Right lobe of liver (tissue), 6 donors: Measurements from ENCODE around the gene SERTAD3. TPM values are rescaled to one million over a fixed set of nuclear protein-coding genes. Genes with fewer than 3 reads are reported as not detected.

Source experiments
- ATAC-seq, 4 donors: fragments of 200-7000 bp; cut with Tn5 transposase; one replicate each; pipeline ENCODE4 v1.9.1; 2020; ENCODE audit warnings: mild to moderate bottlenecking in 4 of 4, moderate library complexity in 4 of 4
- DNase-seq, 3 donors: peaks; one replicate each; pipeline ENCODE4 v3.0.0-alpha.2; 2020
- H3K27ac ChIP-seq, 3 donors: fragments of 200-600 bp; one replicate each; pipeline ENCODE4 v1.8.0; 2022
- H3K27me3 ChIP-seq, 2 donors: fragments of 200-600 bp; one replicate each; pipeline ENCODE4 v1.8.0; 2022
- H3K36me3 ChIP-seq, 4 donors: fragments of 200-600 bp; sonication (generic) in 1 of 4; one replicate each; pipeline versions ENCODE4 v1.5.1 to v1.8.0; 2017 to 2022; ENCODE audit warnings: control low read depth in 1 of 4
- H3K4me1 ChIP-seq, 4 donors: fragments of 200-600 bp; sonication (generic) in 1 of 4; one replicate each; pipeline versions ENCODE4 v1.5.1 to v1.8.0; 2017 to 2022; ENCODE audit warnings: control low read depth in 1 of 4
- H3K4me3 ChIP-seq, 3 donors: fragments of 200-600 bp; one replicate each; pipeline ENCODE4 v1.8.0; 2022
- H3K9me3 ChIP-seq, 4 donors: fragments of 200-600 bp; sonication (generic) in 1 of 4; one replicate each; pipeline versions ENCODE4 v1.5.1 to v1.8.0; 2017 to 2022; ENCODE audit warnings: control low read depth in 1 of 4
- POLR2A ChIP-seq: fragments of 450-650 bp; IDR thresholded peaks from one replicate; pipeline ENCODE4 v1.6.1; 2017; ENCODE audit warnings: antibody characterized with exemption, mild to moderate bottlenecking
- WGBS: methylation state at CpG from one replicate; pipeline ENCODE4 v1.1.6; 2018; ENCODE audit warnings: low coverage, low lambda C conversion rate; ENCODE audit not compliant: insufficient coverage; ENCODE audit errors: missing lambda C conversion rate; 5-methylcytosine and 5-hydroxymethylcytosine counted together
- intact Hi-C, 2 donors: fragments of 100-400 bp; cut with DNase I; formaldehyde crosslinking; loops; one replicate each; pipeline versions ENCODE4 v1.11.2 to v1.14.1; 2022
- total RNA-seq, 6 experiments: library from RNA; depleted of rRNA in 2 of 6; stranded (reverse); fragments of >200 nt in 2 of 6; fragmentation: NEBNext Ultra II Directional in 3 of 6; extraction: Animal tissue kit (Norgen Biotek cat#: 25700) in 3 of 6; gene quantifications; one replicate each; pipeline versions ENCODE4 v1.1.0 to v1.2.4, GENCODE V29; 2016 to 2023
- TF ChIP-seq, protein P1 (sequence below), 4 donors: fragments of 200-600 bp in 3 of 4; fragments of 450-650 bp in 1 of 4; IDR thresholded peaks; one replicate each; pipeline versions ENCODE4 v1.5.1 to v1.8.0; 2016 to 2022; ENCODE audit warnings: antibody characterized with exemption in 4 of 4, mild to moderate bottlenecking in 2 of 4
- donor health status: DM: no; HTN: yes; CAD: no.
- donor health status: DM: no; HTN: no; CAD: no.
- donor health status: DM: no; HTN: no; CAD: no.
- donor health status: DM: no; HTN: yes; CAD: no.
- donor health status: DM: no; HTN: yes; CAD: no.

SERTAD3 gene
- total RNA-seq, 6 experiments from 2014 or later: 5.2 to 10.1 (median 7.4) TPM

GRCh38 chr19:40469011-40469410 lies 24.9 kb upstream of the SERTAD3 start:
- Histone ChIP-seq H3K4me3 (no peak overlapping the region), H3K36me3 (no peaks in the 10 kb centered on the region), H3K27me3 (no peaks in the 10 kb centered on the region), H3K9me3 (no peaks in the 10 kb centered on the region), H3K4me1 (peaks cover 0 to 16% (median 10%) of the 10 kb centered on the region in 4 donors), H3K27ac (no peak overlapping the region)
- ATAC-seq (no peak), DNase-seq (no peak)
- 80% methylated on average over 2 of the region's 6 CpGs for WGBS
- intact Hi-C loops: no loop called here
- no peak for TF ChIP-seq POLR2A
- TF ChIP-seq, protein P1, sequence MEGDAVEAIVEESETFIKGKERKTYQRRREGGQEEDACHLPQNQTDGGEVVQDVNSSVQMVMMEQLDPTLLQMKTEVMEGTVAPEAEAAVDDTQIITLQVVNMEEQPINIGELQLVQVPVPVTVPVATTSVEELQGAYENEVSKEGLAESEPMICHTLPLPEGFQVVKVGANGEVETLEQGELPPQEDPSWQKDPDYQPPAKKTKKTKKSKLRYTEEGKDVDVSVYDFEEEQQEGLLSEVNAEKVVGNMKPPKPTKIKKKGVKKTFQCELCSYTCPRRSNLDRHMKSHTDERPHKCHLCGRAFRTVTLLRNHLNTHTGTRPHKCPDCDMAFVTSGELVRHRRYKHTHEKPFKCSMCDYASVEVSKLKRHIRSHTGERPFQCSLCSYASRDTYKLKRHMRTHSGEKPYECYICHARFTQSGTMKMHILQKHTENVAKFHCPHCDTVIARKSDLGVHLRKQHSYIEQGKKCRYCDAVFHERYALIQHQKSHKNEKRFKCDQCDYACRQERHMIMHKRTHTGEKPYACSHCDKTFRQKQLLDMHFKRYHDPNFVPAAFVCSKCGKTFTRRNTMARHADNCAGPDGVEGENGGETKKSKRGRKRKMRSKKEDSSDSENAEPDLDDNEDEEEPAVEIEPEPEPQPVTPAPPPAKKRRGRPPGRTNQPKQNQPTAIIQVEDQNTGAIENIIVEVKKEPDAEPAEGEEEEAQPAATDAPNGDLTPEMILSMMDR (IDR thresholded peaks at IDR 0.05): no peak

DNA sequence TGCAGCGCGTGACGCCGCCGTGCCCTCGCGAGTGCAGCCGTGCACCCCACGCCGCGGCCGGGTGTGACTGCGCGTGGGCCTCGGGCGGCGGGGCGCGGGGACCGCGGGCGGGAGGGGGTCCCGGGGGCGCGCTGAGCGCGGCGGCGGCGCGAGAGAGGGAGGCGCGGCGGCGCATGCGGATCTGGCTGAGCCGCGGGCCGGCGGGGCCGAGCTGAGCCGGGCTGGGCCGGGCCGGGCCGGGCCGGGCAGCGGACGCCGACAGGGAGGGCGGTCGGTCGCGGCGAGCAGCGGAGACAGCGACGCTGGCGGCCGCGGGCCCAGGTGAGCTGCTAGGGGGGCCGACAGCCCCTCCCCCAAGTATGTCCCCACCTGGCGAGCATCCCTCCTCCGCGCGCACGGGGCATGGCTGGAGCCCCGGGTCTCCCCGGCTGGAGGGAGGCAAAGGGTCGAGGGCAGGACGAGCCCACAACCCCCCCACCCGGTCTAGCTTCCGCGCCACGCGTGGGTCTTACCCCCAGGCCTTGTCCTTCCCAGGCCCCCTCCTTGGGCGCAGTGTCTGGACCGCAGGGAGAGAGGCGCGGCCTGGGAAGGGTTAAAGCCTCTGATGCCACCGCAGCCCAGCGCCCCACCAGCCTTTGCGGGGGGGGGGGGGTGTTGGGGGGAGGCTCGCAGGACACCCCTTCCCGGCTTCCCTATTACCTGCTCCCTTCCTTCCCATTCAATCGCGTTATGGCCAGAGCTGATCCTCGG lies 23.0 kb upstream of the SERTAD3 start, which contains the start of gene SPTBN4:
TSS of gene SPTBN4 (plus strand) at position 17 of the 750 bp plus-strand sequence. CDS start 5,621 bp downstream, outside the sequence.
- WGBS: 83% methylated on average over 3 of the region's 87 CpGs
- peak in 2 of 3 donors; percentile 28 to 56 for DNase-seq
- Histone ChIP-seq H3K36me3 (no peaks in the 10 kb centered on the region), H3K27ac (peak within 1 kb of the TSS in 1 of 3 donors; percentile 62), H3K9me3 (no peaks in the 10 kb centered on the region), H3K4me1 (peaks cover 0 to 30% (median 12%) of the 10 kb centered on the region in 4 donors), H3K27me3 (no peaks in the 10 kb centered on the region), H3K4me3 (peak within 1 kb of the TSS; percentile 9 to 78 (median 45))
- TF ChIP-seq, protein P1 (IDR thresholded peaks at IDR 0.05): no peak
- TF ChIP-seq POLR2A: no peak
- intact Hi-C loops: no loop called here
- ATAC-seq: no peak

- intact Hi-C loops: no loop called here
- DNase-seq: peak in 1 of 3 donors; percentile 48
- Histone ChIP-seq H3K4me3 (peak overlapping the region; percentile 9 to 78 (median 45)), H3K4me1 (peaks cover 0 to 37% (median 16%) of the 10 kb centered on the region in 4 donors), H3K27me3 (no peaks in the 10 kb centered on the region), H3K27ac (peak overlapping the region in 1 of 3 donors; percentile 62), H3K9me3 (no peaks in the 10 kb centered on the region), H3K36me3 (no peaks in the 10 kb centered on the region)
- no peak for TF ChIP-seq POLR2A
- TF ChIP-seq, protein P1 (IDR thresholded peaks at IDR 0.05): no peak
- WGBS: 6% methylated on average over 11 of the region's 48 CpGs
- ATAC-seq: peak in 1 of 4 donors; percentile 12
Measured at GRCh38 chr19:40466219-40466984, 22.3 kb upstream of the SERTAD3 start.

DNA sequence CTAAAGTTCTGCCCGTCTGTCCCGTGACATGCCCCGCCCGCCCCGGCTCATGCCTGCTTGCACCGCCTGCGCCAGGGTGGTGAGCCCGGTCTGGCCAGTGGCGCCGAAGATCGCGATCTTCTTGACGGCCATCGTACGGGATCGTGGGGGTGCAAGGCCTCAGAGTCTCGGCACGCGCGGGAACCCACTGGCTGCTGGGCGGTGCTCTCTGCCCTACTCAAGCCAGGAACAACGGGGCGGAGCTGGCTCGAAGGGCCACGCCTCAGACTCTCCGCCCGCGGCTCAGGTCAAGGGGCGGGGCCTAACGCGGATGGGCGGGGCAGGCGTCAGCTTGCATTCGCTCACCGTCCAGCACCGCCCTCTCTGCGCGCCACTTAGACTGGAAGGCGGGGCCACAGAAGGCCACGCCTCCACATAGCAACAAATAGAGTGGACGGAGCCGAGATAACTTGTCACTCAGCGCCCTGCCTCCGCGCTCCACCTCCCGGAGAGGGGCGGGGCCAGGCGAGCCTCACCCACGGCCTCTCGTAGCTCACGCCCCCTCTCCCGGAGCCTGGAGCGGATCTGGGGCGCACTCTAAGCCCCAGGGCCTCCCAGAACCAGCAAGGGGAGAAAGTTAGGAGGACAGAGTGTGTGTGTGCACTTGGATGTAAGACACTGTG lies 21.6 kb upstream of the SERTAD3 start, which contains the start of gene BLVRB:
TSS of gene BLVRB (minus strand) at position 189 of the 662 bp plus-strand sequence. CDS start at position 132, 57 bp downstream.
- Histone ChIP-seq H3K4me1 (peaks cover 0 to 44% (median 19%) of the 10 kb centered on the region in 4 donors), H3K27me3 (no peaks in the 10 kb centered on the region), H3K4me3 (peak within 1 kb of the TSS; percentile 78 to 95 (median 93)), H3K36me3 (no peaks in the 10 kb centered on the region), H3K9me3 (no peaks in the 10 kb centered on the region), H3K27ac (peak within 1 kb of the TSS; percentile 92 to 93 (median 93))
- peak; percentile 87 to 96 (median 90) for ATAC-seq
- peak; percentile 100 for DNase-seq
- 0% methylated on average over 11 of the region's 54 CpGs for WGBS
- intact Hi-C loops: no loop called here
- peak; percentile 94 for TF ChIP-seq POLR2A
- TF ChIP-seq, protein P1 (IDR thresholded peaks at IDR 0.05): no peak
